HL-60 (cell line): Measurements from ENCODE around the gene TGFB1.
"Not testable (repeated sequence)": the region's sequence is repeated elsewhere in the genome, so short reads cannot be mapped to it uniquely, and the experiment has no call there.

Source experiments
- DNase-seq, 2 experiments: peaks; one replicate each; pipeline ENCODE4 v3.0.0-alpha.2; 2010 to 2020; ENCODE audit warnings: low read depth in 1 of 2, low spot score in 1 of 2
- H3K27ac ChIP-seq: fragments of 250-450 bp; sonication (Bioruptor Pico); replicated peaks from 2 replicates; pipeline ENCODE4 v1.5.1; 2020; ENCODE audit warnings: mild to moderate bottlenecking, moderate library complexity
- H3K27me3 ChIP-seq: fragments of 250-450 bp; sonication (Bioruptor Pico); 2 replicates; pipeline ENCODE4 v1.5.1; 2021; ENCODE audit warnings: mild to moderate bottlenecking, moderate library complexity; ENCODE audit not compliant: insufficient read depth, poor library complexity, severe bottlenecking
- H3K4me3 ChIP-seq: replicated peaks from 2 replicates; pipeline ENCODE4 v1.5.1; 2011; ENCODE audit warnings: mild to moderate bottlenecking, control low read depth, low read length; ENCODE audit not compliant: insufficient read depth
- GABPA ChIP-seq: IDR thresholded peaks from 2 replicates; pipeline ENCODE4 v1.6.1; 2012; ENCODE audit warnings: low read depth
- POLR2AphosphoS5 ChIP-seq: IDR thresholded peaks from 2 replicates; pipeline ENCODE4 v1.6.1; 2012; ENCODE audit warnings: low read depth
- SPI1 ChIP-seq: IDR thresholded peaks from 2 replicates; pipeline ENCODE4 v1.6.1; 2012; ENCODE audit warnings: low read depth, mild to moderate bottlenecking, borderline replicate concordance
- TF ChIP-seq, protein P1 (sequence below): IDR thresholded peaks from 2 replicates; pipeline ENCODE4 v1.6.1; 2012; ENCODE audit warnings: low read depth; ENCODE audit not compliant: insufficient replicate concordance
- TF ChIP-seq, protein P2 (sequence below): IDR thresholded peaks from one replicate; pipeline ENCODE4 v1.5.1; 2011; ENCODE audit warnings: low read length, control low read depth, inconsistent platforms; ENCODE audit not compliant: insufficient read depth

The TGFB1 gene

DNA sequence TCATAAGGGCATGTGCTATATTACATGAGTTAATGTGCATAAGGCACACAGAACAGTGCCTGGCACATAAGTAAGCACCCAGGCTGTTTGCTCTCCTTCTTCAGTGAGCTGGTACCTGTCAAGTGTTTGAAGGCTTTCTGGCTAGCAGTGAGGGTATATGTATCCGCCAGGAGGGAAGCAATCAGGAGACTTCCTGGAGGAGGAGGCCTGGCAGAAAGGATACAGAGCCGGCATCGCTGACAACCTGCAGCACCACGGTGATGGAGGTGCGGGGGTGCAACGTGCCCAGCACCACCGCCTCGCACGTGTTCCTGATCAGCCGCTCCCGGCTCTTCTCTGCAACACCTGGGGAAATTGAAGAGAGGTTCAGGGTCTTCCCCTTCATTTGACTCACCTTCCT lies 37.9 kb upstream of the TGFB1 start:
- TF ChIP-seq, protein P1, sequence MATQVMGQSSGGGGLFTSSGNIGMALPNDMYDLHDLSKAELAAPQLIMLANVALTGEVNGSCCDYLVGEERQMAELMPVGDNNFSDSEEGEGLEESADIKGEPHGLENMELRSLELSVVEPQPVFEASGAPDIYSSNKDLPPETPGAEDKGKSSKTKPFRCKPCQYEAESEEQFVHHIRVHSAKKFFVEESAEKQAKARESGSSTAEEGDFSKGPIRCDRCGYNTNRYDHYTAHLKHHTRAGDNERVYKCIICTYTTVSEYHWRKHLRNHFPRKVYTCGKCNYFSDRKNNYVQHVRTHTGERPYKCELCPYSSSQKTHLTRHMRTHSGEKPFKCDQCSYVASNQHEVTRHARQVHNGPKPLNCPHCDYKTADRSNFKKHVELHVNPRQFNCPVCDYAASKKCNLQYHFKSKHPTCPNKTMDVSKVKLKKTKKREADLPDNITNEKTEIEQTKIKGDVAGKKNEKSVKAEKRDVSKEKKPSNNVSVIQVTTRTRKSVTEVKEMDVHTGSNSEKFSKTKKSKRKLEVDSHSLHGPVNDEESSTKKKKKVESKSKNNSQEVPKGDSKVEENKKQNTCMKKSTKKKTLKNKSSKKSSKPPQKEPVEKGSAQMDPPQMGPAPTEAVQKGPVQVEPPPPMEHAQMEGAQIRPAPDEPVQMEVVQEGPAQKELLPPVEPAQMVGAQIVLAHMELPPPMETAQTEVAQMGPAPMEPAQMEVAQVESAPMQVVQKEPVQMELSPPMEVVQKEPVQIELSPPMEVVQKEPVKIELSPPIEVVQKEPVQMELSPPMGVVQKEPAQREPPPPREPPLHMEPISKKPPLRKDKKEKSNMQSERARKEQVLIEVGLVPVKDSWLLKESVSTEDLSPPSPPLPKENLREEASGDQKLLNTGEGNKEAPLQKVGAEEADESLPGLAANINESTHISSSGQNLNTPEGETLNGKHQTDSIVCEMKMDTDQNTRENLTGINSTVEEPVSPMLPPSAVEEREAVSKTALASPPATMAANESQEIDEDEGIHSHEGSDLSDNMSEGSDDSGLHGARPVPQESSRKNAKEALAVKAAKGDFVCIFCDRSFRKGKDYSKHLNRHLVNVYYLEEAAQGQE, result no peak
- TF ChIP-seq, protein P2, sequence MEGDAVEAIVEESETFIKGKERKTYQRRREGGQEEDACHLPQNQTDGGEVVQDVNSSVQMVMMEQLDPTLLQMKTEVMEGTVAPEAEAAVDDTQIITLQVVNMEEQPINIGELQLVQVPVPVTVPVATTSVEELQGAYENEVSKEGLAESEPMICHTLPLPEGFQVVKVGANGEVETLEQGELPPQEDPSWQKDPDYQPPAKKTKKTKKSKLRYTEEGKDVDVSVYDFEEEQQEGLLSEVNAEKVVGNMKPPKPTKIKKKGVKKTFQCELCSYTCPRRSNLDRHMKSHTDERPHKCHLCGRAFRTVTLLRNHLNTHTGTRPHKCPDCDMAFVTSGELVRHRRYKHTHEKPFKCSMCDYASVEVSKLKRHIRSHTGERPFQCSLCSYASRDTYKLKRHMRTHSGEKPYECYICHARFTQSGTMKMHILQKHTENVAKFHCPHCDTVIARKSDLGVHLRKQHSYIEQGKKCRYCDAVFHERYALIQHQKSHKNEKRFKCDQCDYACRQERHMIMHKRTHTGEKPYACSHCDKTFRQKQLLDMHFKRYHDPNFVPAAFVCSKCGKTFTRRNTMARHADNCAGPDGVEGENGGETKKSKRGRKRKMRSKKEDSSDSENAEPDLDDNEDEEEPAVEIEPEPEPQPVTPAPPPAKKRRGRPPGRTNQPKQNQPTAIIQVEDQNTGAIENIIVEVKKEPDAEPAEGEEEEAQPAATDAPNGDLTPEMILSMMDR, result no peak
- TF ChIP-seq SPI1, result no peak
- TF ChIP-seq POLR2AphosphoS5, result no peak
- no peak for TF ChIP-seq GABPA
- no peak overlapping the region for H3K27ac ChIP-seq
- no peak overlapping the region for H3K4me3 ChIP-seq
- DNase-seq, result no peak
- H3K27me3 ChIP-seq, result no peaks in the 10 kb centered on the region

DNA sequence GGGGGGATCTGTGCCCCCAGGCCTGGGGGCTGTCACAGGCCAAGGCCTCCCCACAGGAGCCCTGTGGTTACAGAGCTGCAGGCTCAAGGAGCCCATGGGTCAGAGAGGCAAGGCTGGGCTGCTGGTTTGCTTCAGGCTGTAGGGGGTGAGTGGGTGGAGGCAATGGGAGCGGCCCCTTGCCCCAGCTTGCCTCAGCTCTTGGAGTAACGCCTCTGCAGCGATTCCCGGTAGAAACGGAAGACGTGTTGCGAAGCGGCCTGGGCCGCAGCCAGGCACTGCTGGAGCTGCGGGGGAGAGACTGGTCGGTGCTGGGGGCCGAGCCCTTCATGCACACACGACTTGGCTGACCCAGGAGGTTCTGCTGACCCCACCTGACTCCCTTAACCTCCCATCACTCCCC lies 32.7 kb upstream of the TGFB1 start:
- Histone ChIP-seq H3K27me3 (no peaks in the 10 kb centered on the region), H3K4me3 (no peak overlapping the region), H3K27ac (no peak overlapping the region; the same call in 1 of the 2 replicates)
- DNase-seq, result no peak
- TF ChIP-seq, protein P2, result no peak
- no peak for TF ChIP-seq GABPA
- TF ChIP-seq, protein P1, result no peak
- no peak for TF ChIP-seq SPI1
- TF ChIP-seq POLR2AphosphoS5, result no peak

DNA sequence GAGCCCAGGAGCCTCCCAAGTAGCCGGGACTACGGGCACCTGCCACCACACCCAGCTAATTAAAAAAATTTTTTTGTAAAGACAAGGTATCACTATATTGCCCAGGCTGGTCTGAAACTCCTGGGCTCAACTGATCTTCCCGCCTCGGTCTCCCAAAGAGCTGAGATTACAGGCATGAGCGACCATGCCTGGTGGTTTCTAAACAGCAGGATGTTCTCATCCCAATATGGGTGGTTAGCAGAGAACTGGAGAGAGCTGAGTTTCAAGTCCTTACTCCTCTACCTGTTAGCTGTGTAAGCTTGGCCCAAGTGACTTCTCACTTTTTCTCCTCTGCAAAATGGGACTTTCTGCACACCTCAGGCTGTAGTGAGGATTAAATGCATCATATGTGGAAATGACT lies 30.6 kb upstream of the TGFB1 start:
- Histone ChIP-seq H3K4me3 (no peak overlapping the region), H3K27ac (no peak overlapping the region), H3K27me3 (no peaks in the 10 kb centered on the region)
- no peak for TF ChIP-seq SPI1
- no peak for TF ChIP-seq POLR2AphosphoS5
- TF ChIP-seq, protein P1, result no peak
- TF ChIP-seq, protein P2, result no peak
- no peak for TF ChIP-seq GABPA
- DNase-seq, result no peak

DNA sequence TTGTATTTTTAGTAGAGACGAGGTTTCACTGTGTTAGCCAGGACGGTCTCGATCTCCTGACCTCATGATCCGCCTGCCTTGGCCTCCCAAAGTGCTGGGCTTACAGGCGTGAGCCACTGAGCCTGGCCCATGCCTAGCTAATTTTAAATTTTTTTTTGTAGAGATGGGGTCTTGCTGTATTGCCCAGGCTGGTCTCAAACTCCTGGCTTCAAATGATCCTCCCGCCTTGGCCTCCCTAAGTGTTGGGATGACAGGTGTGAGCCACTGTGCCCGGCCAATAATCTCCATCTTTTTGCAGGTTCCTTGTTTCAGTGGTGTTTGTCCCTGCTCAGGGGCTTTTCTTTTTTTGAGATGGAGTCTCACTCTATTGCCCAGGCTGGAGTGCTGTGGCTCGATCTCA lies 27.8 kb upstream of the TGFB1 start:
- not testable (repeated sequence) for H3K27ac ChIP-seq, H3K4me3 ChIP-seq, H3K27me3 ChIP-seq, DNase-seq
